H1 (cell line): ENCODE data around the gene RSPH6A. TPM values are rescaled to one million over a fixed set of nuclear protein-coding genes. Genes with fewer than 3 reads are reported as not detected.

ENCODE experiments used
- CTCF ChIA-PET: fragments of 300-600 bp; sonication (Branson Sonifier 250); formaldehyde crosslinking; loops from one replicate; lab custom pipeline; 2021; ENCODE audit not compliant: partially characterized antibody; lab: Charles Lee
- POLR2A ChIA-PET: fragments of 300-600 bp; sonication (Branson Sonifier 250); formaldehyde crosslinking; loops from one replicate; lab custom pipeline; 2021; ENCODE audit warnings: inconsistent platforms; ENCODE audit not compliant: partially characterized antibody; lab: Charles Lee
- DNase-seq, 2 experiments: peaks; one replicate each; pipeline versions ENCODE4 v3.0.0 to v3.0.0-alpha.2; 2010 to 2022; ENCODE audit warnings: low spot score in 2 of 2, low read depth in 1 of 2, mixed read lengths in 1 of 2
- FAIRE-seq: peaks from 2 replicates; lab custom pipeline; 2011; peaks lifted over from hg19 to GRCh38; lab: Jason Lieb, UNC
- H2AFZ ChIP-seq: 2 replicates; pipeline ENCODE4 v1.8.1; 2012; ENCODE audit warnings: low read length, inconsistent platforms
- H2AK5ac ChIP-seq: 2 replicates; pipeline ENCODE4 v1.6.1; 2013; ENCODE audit warnings: low read depth, low read length
- H2BK120ac ChIP-seq: replicated peaks from 2 replicates; pipeline ENCODE3; 2013; ENCODE audit warnings: low read depth, low read length, inconsistent platforms
- H2BK12ac ChIP-seq: 2 replicates; pipeline ENCODE4 v1.6.1; 2013; ENCODE audit warnings: low read depth, low read length
- H2BK15ac ChIP-seq: 2 replicates; pipeline ENCODE4 v1.6.1; 2013; ENCODE audit warnings: low read length
- H2BK20ac ChIP-seq: 2 replicates; pipeline ENCODE4 v1.6.1; 2013; ENCODE audit warnings: low read length
- H2BK5ac ChIP-seq: 2 replicates; pipeline ENCODE4 v1.6.1; 2013; ENCODE audit warnings: low read depth, low read length
- H3K14ac ChIP-seq: 2 replicates; pipeline ENCODE4 v1.6.1; 2013; ENCODE audit warnings: inconsistent platforms; ENCODE audit not compliant: insufficient read length
- H3K18ac ChIP-seq: 2 replicates; pipeline ENCODE4 v1.6.1; 2013; ENCODE audit warnings: low read length; ENCODE audit errors: extremely low read depth
- H3K23ac ChIP-seq: 2 replicates; pipeline ENCODE4 v1.6.1; 2013; ENCODE audit warnings: inconsistent platforms; ENCODE audit not compliant: insufficient read length
- H3K23me2 ChIP-seq: 2 replicates; pipeline ENCODE4 v1.6.1; 2013; ENCODE audit warnings: low read depth, low read length
- H3K27ac ChIP-seq: 2 replicates; pipeline ENCODE4 v1.6.1; 2011; ENCODE audit warnings: low read depth, low read length, inconsistent platforms
- H3K27me3 ChIP-seq, 4 experiments: replicated peaks in 1 of 4; 1 replicate in 1 of 4; 2 replicates in 3 of 4; pipeline versions ENCODE4 v1.6.1 to v1.8.1; 2011 to 2013; ENCODE audit warnings: low read length in 3 of 4, mild to moderate bottlenecking in 3 of 4, inconsistent platforms in 2 of 4, mixed read lengths in 2 of 4, moderate library complexity in 1 of 4; ENCODE audit not compliant: control insufficient read depth in 3 of 4, insufficient read depth in 3 of 4; ENCODE audit errors: extremely low read depth in 1 of 4
- H3K36me3 ChIP-seq, 4 experiments: 2 replicates each; pipeline versions ENCODE4 v1.6.1 to v1.8.1; 2011 to 2013; ENCODE audit warnings: mild to moderate bottlenecking in 4 of 4, low read length in 3 of 4, moderate library complexity in 2 of 4, control low read depth in 1 of 4, inconsistent platforms in 1 of 4; ENCODE audit not compliant: insufficient read depth in 4 of 4, control insufficient read depth in 2 of 4
- H3K4ac ChIP-seq: replicated peaks from 2 replicates; pipeline ENCODE3; 2013; ENCODE audit warnings: low read length, low read depth, mixed read lengths, inconsistent platforms; ENCODE audit not compliant: insufficient read length
- H3K4me1 ChIP-seq, 4 experiments: replicated peaks in 1 of 4; 1 replicate in 1 of 4; 2 replicates in 3 of 4; pipeline versions ENCODE4 v1.6.1 to v1.8.1; 2011 to 2013; ENCODE audit warnings: low read length in 3 of 4, inconsistent platforms in 2 of 4, mixed read lengths in 1 of 4; ENCODE audit not compliant: insufficient read depth in 4 of 4, control insufficient read depth in 3 of 4
- H3K4me2 ChIP-seq, 2 experiments: 2 replicates each; pipeline versions ENCODE4 v1.6.1 to v1.8.1; 2011 to 2013; ENCODE audit warnings: low read depth in 2 of 2, low read length in 2 of 2, control low read depth in 1 of 2, inconsistent platforms in 1 of 2, mild to moderate bottlenecking in 1 of 2; ENCODE audit not compliant: insufficient read depth in 1 of 2
- H3K4me3 ChIP-seq, 4 experiments: fragments of 200-600, 300-600 bp in 1 of 4; sonication (generic), shearing (Covaris generic), sonication (Bioruptor Twin) in 1 of 4; 2 replicates each; pipeline versions ENCODE4 v1.5.1 to v1.8.1; 2011 to 2016; ENCODE audit warnings: low read length in 4 of 4, low read depth in 3 of 4, control low read depth in 2 of 4, inconsistent platforms in 2 of 4, mild to moderate bottlenecking in 2 of 4, mixed read lengths in 1 of 4, moderate library complexity in 1 of 4; ENCODE audit not compliant: insufficient read depth in 2 of 4; ENCODE audit errors: extremely low read depth in 1 of 4
- H3K56ac ChIP-seq: replicated peaks from 2 replicates; pipeline ENCODE3; 2013; ENCODE audit warnings: low read depth, mild to moderate bottlenecking, mixed read lengths, low read length, inconsistent platforms; ENCODE audit not compliant: insufficient read length
- H3K79me1 ChIP-seq: 2 replicates; pipeline ENCODE4 v1.6.1; 2013; ENCODE audit warnings: low read depth, low read length, control low read depth
- H3K79me2 ChIP-seq, 2 experiments: 2 replicates each; pipeline versions ENCODE4 v1.6.1 to v1.8.1; 2012 to 2013; ENCODE audit warnings: low read length in 2 of 2, mild to moderate bottlenecking in 2 of 2, inconsistent platforms in 1 of 2; ENCODE audit not compliant: insufficient read depth in 2 of 2, control insufficient read depth in 1 of 2
- H3K9ac ChIP-seq, 4 experiments: replicated peaks in 1 of 4; 1 replicate in 1 of 4; 2 replicates in 3 of 4; pipeline versions ENCODE4 v1.6.1 to v1.8.1; 2011 to 2013; ENCODE audit warnings: low read depth in 3 of 4, low read length in 3 of 4, control low read depth in 2 of 4, mild to moderate bottlenecking in 2 of 4, moderate library complexity in 2 of 4, inconsistent platforms in 1 of 4; ENCODE audit errors: extremely low read depth in 1 of 4
- H3K9me3 ChIP-seq, 2 experiments: 2 replicates each; pipeline versions ENCODE4 v1.6.1 to v1.8.1; 2012 to 2013; ENCODE audit warnings: mild to moderate bottlenecking in 2 of 2, moderate library complexity in 2 of 2, control low read depth in 1 of 2, inconsistent platforms in 1 of 2, low read depth in 1 of 2, low read length in 1 of 2, mixed read lengths in 1 of 2; ENCODE audit not compliant: insufficient read depth in 2 of 2
- H4K20me1 ChIP-seq, 2 experiments: replicated peaks in 1 of 2; 2 replicates each; pipeline versions ENCODE3 to v1.8.1; 2011 to 2013; ENCODE audit warnings: inconsistent platforms in 2 of 2, low read length in 2 of 2, mild to moderate bottlenecking in 1 of 2; ENCODE audit not compliant: insufficient read depth in 2 of 2, control insufficient read depth in 1 of 2
- H4K5ac ChIP-seq: 2 replicates; pipeline ENCODE4 v1.6.1; 2013; ENCODE audit warnings: low read length, low read depth, mixed read lengths, inconsistent platforms; ENCODE audit not compliant: insufficient read length
- H4K8ac ChIP-seq: 2 replicates; pipeline ENCODE4 v1.8.0; 2013; ENCODE audit warnings: mild to moderate bottlenecking, moderate library complexity, low read length, inconsistent platforms; ENCODE audit not compliant: insufficient read depth; ENCODE audit errors: extremely low read depth
- H4K91ac ChIP-seq: replicated peaks from 2 replicates; pipeline ENCODE3; 2013; ENCODE audit warnings: low read length, mixed read lengths, inconsistent platforms; ENCODE audit not compliant: insufficient read length
- KDM1A ChIP-seq: fragments of 200-600, 300-600 bp; sonication (generic); IDR thresholded peaks from 2 replicates; pipeline ENCODE4 v1.7.1; 2016; ENCODE audit warnings: mild to moderate bottlenecking, low read length, borderline replicate concordance
- KDM4A ChIP-seq: IDR thresholded peaks from one replicate; pipeline ENCODE4 v1.7.1; 2012; ENCODE audit warnings: low read depth, mild to moderate bottlenecking, moderate library complexity, low read length, inconsistent platforms; ENCODE audit not compliant: severe bottlenecking
- MAX ChIP-seq: IDR thresholded peaks from 2 replicates; pipeline ENCODE4 v1.6.1; 2012; ENCODE audit warnings: inconsistent platforms
- NANOG ChIP-seq: IDR thresholded peaks from 2 replicates; pipeline ENCODE4 v1.6.1; 2011; ENCODE audit warnings: low read length, low read depth, mild to moderate bottlenecking, inconsistent platforms; ENCODE audit not compliant: insufficient read depth, poor library complexity, severe bottlenecking
- SIN3A ChIP-seq, 2 experiments: IDR thresholded peaks in 1 of 2; conservative IDR thresholded peaks in 1 of 2; 2 replicates each; pipeline ENCODE4 v1.6.1; 2011 to 2012; ENCODE audit warnings: low read length in 2 of 2, improper control_type of control experiment in 1 of 2, low read depth in 1 of 2, mild to moderate bottlenecking in 1 of 2
- SP4 ChIP-seq: IDR thresholded peaks from 2 replicates; pipeline ENCODE4 v1.6.1; 2012; ENCODE audit warnings: low read length, inconsistent platforms
- WGBS, 2 experiments: shearing (Covaris generic) in 1 of 2; methylation state at CpG; one replicate each; pipeline versions ENCODE4 v1.1.6 to v1.1.7; 2013 to 2015; ENCODE audit warnings: low lambda C conversion rate in 2 of 2, mixed read lengths in 2 of 2, inconsistent platforms in 1 of 2, low coverage in 1 of 2, missing lambda C conversion rate in 1 of 2; ENCODE audit not compliant: insufficient replicate concordance in 2 of 2, insufficient coverage in 1 of 2, insufficient read length in 1 of 2; ENCODE audit errors: extremely low coverage in 1 of 2, missing lambda C conversion rate in 1 of 2; 5-methylcytosine and 5-hydroxymethylcytosine counted together
- polyA plus RNA-seq, 7 experiments: library from polyadenylated mRNA; depleted of rRNA in 3 of 7; stranded (reverse) in 5 of 7; unstranded in 2 of 7; fragments of >200 nt in 5 of 7; fragments of 200-250 nt in 2 of 7; gene quantifications; 1 replicate in 5 of 7; 2 replicates in 1 of 7; 4 replicates in 1 of 7; pipeline versions ENCODE4 v1.2.1 to v1.2.3, GENCODE V29; 2011 to 2013; ENCODE audit warnings: missing spikeins in 2 of 7, mixed read lengths in 2 of 7
- total RNA-seq: library from RNA; stranded (reverse); fragmentation: NEBNext Ultra II Directional; extraction: Animal tissue kit (Norgen Biotek cat#: 25700); gene quantifications from 2 replicates; pipeline ENCODE4 v1.2.1, GENCODE V29; 2021

Gene RSPH6A
- total and polyA plus RNA-seq, 2 of the 8 experiments (the other 6 are each of a cell fraction or from before 2014, with no cell fraction given): 0.05 to 0.19 TPM

DNA sequence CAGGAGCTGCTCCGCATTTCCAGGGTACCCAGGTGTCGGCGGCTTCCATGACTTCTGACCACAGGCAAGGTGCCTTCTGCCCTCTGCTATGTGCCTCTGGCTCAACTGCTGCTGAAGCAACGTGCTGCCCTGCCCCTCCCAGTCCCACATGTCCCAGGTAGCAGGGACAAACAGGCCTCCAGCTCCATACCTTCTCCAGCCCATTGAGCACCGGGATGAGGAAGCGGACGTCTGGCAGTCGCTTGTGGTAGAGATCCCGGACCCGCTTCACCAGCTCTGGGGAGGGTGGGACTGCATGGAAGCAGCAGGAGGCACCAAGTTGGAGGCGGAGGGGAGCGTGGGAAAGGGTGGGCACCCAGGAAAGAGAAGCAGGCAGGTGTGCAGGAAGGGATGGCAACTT is 8.1 kb upstream of the RSPH6A start:
- no peak overlapping the region for H3K27ac ChIP-seq
- ChIA-PET POLR2A (interaction anchor here (0.7 to 3.0 kb wide), 6 partner anchors 16 to 63 kb away, joined by 3 to 10 read pairs (median 3); partner anchors contain the start of gene SYMPK), CTCF (interaction anchor here (0.8 to 2.3 kb wide), 6 partner anchors 9 to 113 kb away, joined by 3 to 9 read pairs (median 4); partner anchors contain the start of gene RSPH6A)
- H2AFZ ChIP-seq: no peak overlapping the region
- no peaks in the 10 kb centered on the region for H3K79me2 ChIP-seq
- no peak overlapping the region for H2BK5ac ChIP-seq
- H4K91ac ChIP-seq: no peak overlapping the region
- no peak overlapping the region for H3K18ac ChIP-seq
- no peaks in the 10 kb centered on the region for H3K9me3 ChIP-seq
- H3K23ac ChIP-seq: no peak overlapping the region
- no peak overlapping the region for H3K4ac ChIP-seq
- peaks cover 0 to 5% (median 3%) of the 10 kb centered on the region in 4 experiments; a peak in 3 of 7 replicates for H3K4me1 ChIP-seq
- no peaks in the 10 kb centered on the region for H3K27me3 ChIP-seq
- H3K4me3 ChIP-seq: no peak overlapping the region
- no peak overlapping the region for H3K14ac ChIP-seq
- no peak overlapping the region for H2BK120ac ChIP-seq
- no peak overlapping the region for H3K4me2 ChIP-seq
- H3K79me1 ChIP-seq: no peaks in the 10 kb centered on the region; the same call in 1 of the 2 replicates
- H2BK12ac ChIP-seq: no peak overlapping the region
- no peak overlapping the region for H2BK15ac ChIP-seq
- H3K56ac ChIP-seq: no peak overlapping the region
- H2AK5ac ChIP-seq: no peak overlapping the region
- FAIRE-seq (no peak), DNase-seq (no peak)
- no peaks in the 10 kb centered on the region for H3K23me2 ChIP-seq
- H2BK20ac ChIP-seq: no peak overlapping the region
- 94% methylated on average over 12 of the region's 12 CpGs; no CpG with 5 or more reads in 1 of the 2 experiments for WGBS, 2 experiments
- H4K5ac ChIP-seq: no peak overlapping the region
- H3K36me3 ChIP-seq: peaks cover 32 to 55% (median 51%) of the 10 kb centered on the region in 4 experiments
- 0 out of 7 replicates have a peak overlapping the region, but pooled peaks of 1 of the 4 experiments have one; percentile 3 for H3K9ac ChIP-seq
- H4K8ac ChIP-seq: no peak overlapping the region; the same call in 1 of the 2 replicates
- TF ChIP-seq KDM1A (no peak), KDM4A (no peak), SIN3A (conservative IDR thresholded peaks at IDR 0.05 in 1 of 2, IDR thresholded peaks at IDR 0.05 in 1 of 2; ENCODE audit: low read depth in 1 of 2, low read length in 2 of 2) (no peak), MAX (no peak), NANOG (no peak), SP4 (no peak)
- peaks cover 5 to 12% of the 10 kb centered on the region in 2 experiments for H4K20me1 ChIP-seq
